ENCODE results near the gene CREB3L2.

Gene CREB3L2

DNA sequence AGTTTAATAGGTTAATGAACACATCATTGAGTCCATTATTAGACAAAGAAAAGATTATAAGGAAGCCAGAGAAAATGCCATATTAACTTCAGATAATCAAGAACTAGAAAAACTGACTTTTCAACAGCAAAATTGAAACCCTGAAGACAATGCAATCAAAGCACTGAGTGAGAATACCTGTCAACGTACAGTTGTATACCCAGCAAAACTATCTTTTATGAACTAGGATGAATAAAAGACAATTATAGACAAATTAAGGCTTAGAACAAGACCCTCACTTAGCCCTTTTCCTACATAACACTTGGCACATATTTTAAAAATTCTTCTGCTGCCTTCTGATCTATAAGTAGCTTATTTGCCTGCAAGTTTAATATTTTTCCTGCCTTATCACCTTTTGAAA lies 136.1 kb downstream of the CREB3L2 start:
- DNase-seq (ENCODE audit: low read depth, low spot score): no peak
- no peak overlapping the region for H3K4me3 ChIP-seq (ENCODE audit: low read length)

DNA sequence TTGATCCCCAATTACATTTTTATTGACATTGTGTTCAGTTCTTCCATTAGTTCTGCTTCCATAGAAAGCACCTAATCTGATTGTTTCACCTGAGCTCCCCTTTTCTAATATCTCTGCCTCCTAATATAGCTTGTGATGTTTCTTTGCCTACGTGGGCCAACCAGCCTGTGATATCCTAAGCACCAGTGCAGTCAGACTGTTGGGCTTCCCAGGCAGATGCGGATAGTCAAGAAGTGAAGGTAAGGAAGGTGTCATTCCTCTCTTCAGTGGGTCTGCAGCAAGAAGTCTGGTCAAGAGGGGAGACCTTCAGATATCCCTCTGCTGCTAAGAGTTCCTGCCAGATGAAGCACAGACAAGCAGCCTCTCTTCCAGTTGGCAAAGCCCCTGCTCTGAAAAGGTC lies 138.9 kb downstream of the CREB3L2 start:
- no peak for DNase-seq (ENCODE audit: low read depth, low spot score)
- no peak overlapping the region for H3K4me3 ChIP-seq (ENCODE audit: low read length)

DNA sequence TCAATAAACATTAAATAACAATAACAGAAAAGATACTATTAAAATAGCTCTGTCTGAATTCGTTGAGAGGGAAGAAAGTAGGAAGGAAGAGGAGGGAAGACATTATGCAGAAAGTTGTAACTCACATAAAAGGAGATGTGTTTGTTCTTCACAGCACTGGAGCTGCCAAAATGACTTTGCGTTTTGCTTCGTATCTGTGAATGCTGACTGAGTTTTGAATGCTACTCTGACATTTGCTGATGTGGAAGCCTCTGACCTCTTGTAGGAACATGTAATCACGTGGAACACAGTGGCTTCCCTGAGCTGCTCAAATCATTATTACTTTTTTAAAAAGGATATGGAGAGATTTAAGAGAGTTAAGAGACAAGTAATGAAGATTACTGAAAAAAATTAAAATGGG lies 139.5 kb downstream of the CREB3L2 start:
- no peak for DNase-seq (ENCODE audit: low read depth, low spot score)
- no peak overlapping the region for H3K4me3 ChIP-seq (ENCODE audit: low read length)

GRCh38 chr7:137860542-137860941 lies 141.3 kb downstream of the CREB3L2 start:
- no peak for DNase-seq (ENCODE audit: low read depth, low spot score)
- H3K4me3 ChIP-seq (ENCODE audit: low read length): no peak overlapping the region

DNA sequence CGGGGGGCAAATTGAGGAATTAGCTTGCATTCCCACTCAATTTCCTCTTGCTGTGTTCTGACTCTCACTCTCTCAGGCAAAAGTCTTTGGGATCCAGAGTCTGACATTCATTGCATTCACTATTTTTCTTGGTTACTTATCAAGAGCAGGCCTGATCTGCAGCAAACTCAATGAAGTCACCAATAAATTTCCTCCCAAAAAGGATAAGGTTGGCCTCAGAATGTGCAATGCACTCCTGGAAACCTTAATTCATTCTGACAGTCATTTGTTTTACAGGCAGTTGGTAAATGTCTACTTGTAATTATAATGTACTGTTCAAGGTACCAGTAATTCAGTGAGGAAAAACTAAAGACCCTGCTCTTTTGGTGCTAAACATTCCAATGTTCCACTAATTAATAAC lies 148.8 kb downstream of the CREB3L2 start:
- DNase-seq (ENCODE audit: low read depth, low spot score): no peak
- no peak overlapping the region for H3K4me3 ChIP-seq (ENCODE audit: low read length)

- DNase-seq (ENCODE audit: low read depth, low spot score): no peak
- H3K4me3 ChIP-seq (ENCODE audit: low read length): no peak overlapping the region
These were observed 149.8 kb downstream of the CREB3L2 start for GRCh38 chr7:137852108-137852507.

GRCh38 chr7:137850972-137851945 lies 150.6 kb downstream of the CREB3L2 start:
- H3K4me3 ChIP-seq (ENCODE audit: low read length): no peak overlapping the region
- peak; percentile 12 for DNase-seq (ENCODE audit: low read depth, low spot score)

GRCh38 chr7:137850571-137850970 lies 151.3 kb downstream of the CREB3L2 start:
- no peak for DNase-seq (ENCODE audit: low read depth, low spot score)
- H3K4me3 ChIP-seq (ENCODE audit: low read length): no peak overlapping the region

DNA sequence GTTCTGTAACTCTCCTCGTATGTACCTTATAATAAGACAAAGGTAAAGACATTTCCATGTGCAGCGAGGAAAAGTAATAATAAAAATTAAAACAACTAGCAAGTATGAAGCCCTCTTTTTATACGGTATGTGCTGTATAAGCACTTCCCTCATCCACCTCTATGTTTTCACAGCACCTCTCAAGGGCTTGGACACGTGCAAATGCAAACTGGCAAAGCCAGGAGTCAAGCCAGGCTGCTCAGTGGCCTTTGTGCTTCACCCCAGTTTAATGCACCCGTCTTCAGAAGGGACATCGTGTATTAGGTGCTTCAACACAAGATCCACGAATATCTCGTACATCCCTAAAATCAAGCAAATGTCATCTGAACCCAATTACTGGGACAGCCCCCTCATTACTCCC lies 153.8 kb downstream of the CREB3L2 start:
- DNase-seq (ENCODE audit: low read depth, low spot score): no peak
- H3K4me3 ChIP-seq (ENCODE audit: low read length): no peak overlapping the region

- no peak for DNase-seq (ENCODE audit: low read depth, low spot score)
- no peak overlapping the region for H3K4me3 ChIP-seq (ENCODE audit: low read length)
These were observed 154.3 kb downstream of the CREB3L2 start for GRCh38 chr7:137847568-137848050.

GRCh38 chr7:137846827-137847567 lies 154.9 kb downstream of the CREB3L2 start, which contains the start of gene DGKI:
Gene DGKI (minus strand): TSS chr7:137846974.
- DNase-seq (ENCODE audit: low read depth, low spot score): no peak
- no peak within 1 kb of the TSS for H3K4me3 ChIP-seq (ENCODE audit: low read length)

GRCh38 chr7:137846549-137846826 lies 155.4 kb downstream of the CREB3L2 start:
- no peak overlapping the region for H3K4me3 ChIP-seq (ENCODE audit: low read length)
- no peak for DNase-seq (ENCODE audit: low read depth, low spot score)

GRCh38 chr7:137844677-137845425 lies 157.0 kb downstream of the CREB3L2 start:
- no peak overlapping the region for H3K4me3 ChIP-seq (ENCODE audit: low read length)
- DNase-seq (ENCODE audit: low read depth, low spot score): no peak

- DNase-seq (ENCODE audit: low read depth, low spot score): no peak
- H3K4me3 ChIP-seq (ENCODE audit: low read length): no peak overlapping the region
These were observed 161.7 kb downstream of the CREB3L2 start for GRCh38 chr7:137839903-137840779.

DNA sequence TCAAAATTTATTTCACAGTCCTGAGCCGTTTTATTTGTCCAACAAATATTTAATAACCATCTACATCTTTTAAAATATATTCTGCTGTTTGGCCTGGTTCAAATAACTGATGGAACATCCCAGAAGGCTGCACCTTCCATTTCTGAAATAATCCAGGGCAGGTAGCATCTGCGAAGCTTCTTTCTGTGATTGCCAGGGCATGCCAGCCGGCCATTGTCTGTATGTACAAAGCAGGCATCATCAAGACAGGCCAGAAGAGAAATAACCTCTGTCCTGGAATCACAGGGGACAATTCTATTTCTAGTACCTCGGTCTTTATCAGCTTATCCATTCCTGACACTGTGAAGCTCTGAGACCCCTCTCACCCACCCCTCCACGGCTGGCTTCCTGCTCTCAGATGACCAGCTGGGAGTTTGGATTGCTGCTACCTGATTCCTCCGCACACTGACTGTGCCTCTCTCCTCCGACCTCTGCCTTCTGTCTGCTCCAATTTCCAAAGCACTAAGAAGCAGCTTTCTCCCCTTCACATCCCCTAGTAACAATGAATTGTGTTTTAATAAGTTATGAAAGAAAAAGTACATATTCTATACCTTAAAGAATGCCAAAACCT lies 163.1 kb downstream of the CREB3L2 start:
- H3K4me3 ChIP-seq (ENCODE audit: low read length): no peak overlapping the region
- DNase-seq (ENCODE audit: low read depth, low spot score): no peak

GRCh38 chr7:137836541-137836940 lies 165.3 kb downstream of the CREB3L2 start:
- H3K4me3 ChIP-seq (ENCODE audit: low read length): no peak overlapping the region
- DNase-seq (ENCODE audit: low read depth, low spot score): no peak

GRCh38 chr7:137836113-137836509 lies 165.8 kb downstream of the CREB3L2 start:
- DNase-seq (ENCODE audit: low read depth, low spot score): no peak
- H3K4me3 ChIP-seq (ENCODE audit: low read length): no peak overlapping the region

- H3K4me3 ChIP-seq (ENCODE audit: low read length): no peak overlapping the region
- DNase-seq (ENCODE audit: low read depth, low spot score): no peak
These were observed 166.3 kb downstream of the CREB3L2 start for GRCh38 chr7:137835486-137836112.

Data from Jurkat, Clone E6-1 (cell line).